ENCODE data around the gene DMP1.
"Not testable (repeated sequence)": the region's sequence is repeated elsewhere in the genome, so short reads cannot be mapped to it uniquely, and the experiment has no call there.

Gene DMP1

GRCh38 chr4:87679449-87680169 lies 29.5 kb downstream of the DMP1 start:
- DNase-seq (ENCODE audit: extremely low read depth in 1 of 2, low read depth in 1 of 2), result peak in 1 of 2 donors; percentile 8

- DNase-seq (ENCODE audit: extremely low read depth in 1 of 2, low read depth in 1 of 2), result no peak
Observed at GRCh38 chr4:87680271-87680670, 30.2 kb downstream of the DMP1 start.

- DNase-seq (ENCODE audit: extremely low read depth in 1 of 2, low read depth in 1 of 2), result no peak
Observed at GRCh38 chr4:87688316-87688715, 38.2 kb downstream of the DMP1 start.

GRCh38 chr4:87690947-87691346 lies 40.9 kb downstream of the DMP1 start:
- not testable (repeated sequence) for DNase-seq (ENCODE audit: extremely low read depth in 1 of 2, low read depth in 1 of 2)

GRCh38 chr4:87692060-87692459 lies 42.0 kb downstream of the DMP1 start:
- not testable (repeated sequence) for DNase-seq (ENCODE audit: extremely low read depth in 1 of 2, low read depth in 1 of 2)

GRCh38 chr4:87697272-87697671 lies 47.2 kb downstream of the DMP1 start:
- no peak for DNase-seq (ENCODE audit: extremely low read depth in 1 of 2, low read depth in 1 of 2)

- DNase-seq (ENCODE audit: extremely low read depth in 1 of 2, low read depth in 1 of 2), result no peak
Observed at GRCh38 chr4:87697945-87698344, 47.9 kb downstream of the DMP1 start.

GRCh38 chr4:87698394-87698793 lies 48.3 kb downstream of the DMP1 start:
- no peak for DNase-seq (ENCODE audit: extremely low read depth in 1 of 2, low read depth in 1 of 2)

GRCh38 chr4:87704001-87704400 lies 53.9 kb downstream of the DMP1 start:
- no peak for DNase-seq (ENCODE audit: extremely low read depth in 1 of 2, low read depth in 1 of 2)

GRCh38 chr4:87707279-87707918 lies 57.3 kb downstream of the DMP1 start:
- DNase-seq (ENCODE audit: extremely low read depth in 1 of 2, low read depth in 1 of 2), result no peak
